ENCODE results near the gene CBLB. TPM values are rescaled to one million over a fixed set of nuclear protein-coding genes. Genes with fewer than 3 reads are reported as not detected.
"Not testable (repeated sequence)": the region's sequence is repeated elsewhere in the genome, so short reads cannot be mapped to it uniquely, and the experiment has no call there.

CBLB gene
- total RNA-seq, 2 donors from 2014 or later = 81.3 to 91.1 TPM

GRCh38 chr3:105816833-105817232, 52.0 kb downstream of the CBLB start:
- H3K4me3 Mint-ChIP-seq = no peak overlapping the region
- DNase-seq (no peak), ATAC-seq (no peak)
- H3K4me1 Mint-ChIP-seq = peaks cover 27% of the 10 kb centered on the region
- H3K27ac Mint-ChIP-seq = no peak overlapping the region
- H3K36me3 Mint-ChIP-seq (ENCODE audit: low read depth) = peaks cover 7% of the 10 kb centered on the region
- no peaks in the 10 kb centered on the region for H3K27me3 Mint-ChIP-seq
- H3K9me3 ChIP-seq (ENCODE audit: control insufficient read depth, low read length, poor library complexity, severe bottlenecking) = no peaks in the 10 kb centered on the region

GRCh38 chr3:105815331-105815730, 53.5 kb downstream of the CBLB start:
- not testable (repeated sequence) for H3K4me3 Mint-ChIP-seq; H3K36me3 Mint-ChIP-seq (ENCODE audit: low read depth); H3K27me3 Mint-ChIP-seq; H3K27ac Mint-ChIP-seq; ATAC-seq; H3K9me3 ChIP-seq (ENCODE audit: control insufficient read depth, low read length, poor library complexity, severe bottlenecking); DNase-seq
- peaks cover 24% of the 10 kb centered on the region for H3K4me1 Mint-ChIP-seq

- H3K4me1 Mint-ChIP-seq = peaks cover 29% of the 10 kb centered on the region
These were observed 55.1 kb downstream of the CBLB start for GRCh38 chr3:105813710-105814109.

GRCh38 chr3:105812194-105812586, 56.6 kb downstream of the CBLB start:
- peaks cover 28% of the 10 kb centered on the region for H3K4me1 Mint-ChIP-seq
- H3K9me3 ChIP-seq (ENCODE audit: control insufficient read depth, low read length, poor library complexity, severe bottlenecking) = no peaks in the 10 kb centered on the region
- peak overlapping the region; percentile 27 for H3K27ac Mint-ChIP-seq
- H3K4me3 Mint-ChIP-seq = peak overlapping the region; percentile 9
- ATAC-seq (no peak), DNase-seq (no peak)
- no peaks in the 10 kb centered on the region for H3K27me3 Mint-ChIP-seq
- peaks cover 4% of the 10 kb centered on the region for H3K36me3 Mint-ChIP-seq (ENCODE audit: low read depth)

More at GRCh38 chr3:105813710-105814109, 55.1 kb downstream of the CBLB start:
- no peak for DNase-seq
- H3K27ac Mint-ChIP-seq = no peak overlapping the region
- H3K36me3 Mint-ChIP-seq (ENCODE audit: low read depth) = peaks cover 4% of the 10 kb centered on the region
- H3K4me3 Mint-ChIP-seq = no peak overlapping the region
- no peaks in the 10 kb centered on the region for H3K27me3 Mint-ChIP-seq
- no peak for ATAC-seq
- no peaks in the 10 kb centered on the region for H3K9me3 ChIP-seq (ENCODE audit: control insufficient read depth, low read length, poor library complexity, severe bottlenecking)

GRCh38 chr3:105811518-105812193, 57.2 kb downstream of the CBLB start:
- DNase-seq (no peak), ATAC-seq (no peak)
- Mint-ChIP-seq H3K4me1 (peaks cover 26% of the 10 kb centered on the region), H3K4me3 (peak overlapping the region; percentile 9), H3K36me3 (ENCODE audit: low read depth) (peaks cover 4% of the 10 kb centered on the region), H3K27me3 (no peaks in the 10 kb centered on the region), H3K27ac (peak overlapping the region; percentile 27)
- no peaks in the 10 kb centered on the region for H3K9me3 ChIP-seq (ENCODE audit: control insufficient read depth, low read length, poor library complexity, severe bottlenecking)

GRCh38 chr3:105809208-105809888, 59.5 kb downstream of the CBLB start:
- DNase-seq (no peak), ATAC-seq (no peak)
- H3K9me3 ChIP-seq (ENCODE audit: control insufficient read depth, low read length, poor library complexity, severe bottlenecking) = no peaks in the 10 kb centered on the region
- H3K27ac Mint-ChIP-seq = peak overlapping the region; percentile 60
- H3K36me3 Mint-ChIP-seq (ENCODE audit: low read depth) = peaks cover 7% of the 10 kb centered on the region
- no peaks in the 10 kb centered on the region for H3K27me3 Mint-ChIP-seq
- peaks cover 24% of the 10 kb centered on the region for H3K4me1 Mint-ChIP-seq
- no peak overlapping the region for H3K4me3 Mint-ChIP-seq

- Mint-ChIP-seq H3K36me3 (ENCODE audit: low read depth) (peaks cover 7% of the 10 kb centered on the region), H3K4me3 (no peak overlapping the region), H3K27me3 (no peaks in the 10 kb centered on the region), H3K27ac (no peak overlapping the region), H3K4me1 (peaks cover 21% of the 10 kb centered on the region)
- H3K9me3 ChIP-seq (ENCODE audit: control insufficient read depth, low read length, poor library complexity, severe bottlenecking) = no peaks in the 10 kb centered on the region
- DNase-seq (no peak), ATAC-seq (no peak)
These were observed 61.1 kb downstream of the CBLB start for GRCh38 chr3:105807701-105808100.

GRCh38 chr3:105807146-105807545, 61.7 kb downstream of the CBLB start:
- H3K27ac Mint-ChIP-seq = no peak overlapping the region
- peaks cover 22% of the 10 kb centered on the region for H3K4me1 Mint-ChIP-seq
- peaks cover 4% of the 10 kb centered on the region for H3K36me3 Mint-ChIP-seq (ENCODE audit: low read depth)
- H3K4me3 Mint-ChIP-seq = no peak overlapping the region
- H3K27me3 Mint-ChIP-seq = no peaks in the 10 kb centered on the region
- DNase-seq = no peak
- ATAC-seq = no peak
- H3K9me3 ChIP-seq (ENCODE audit: control insufficient read depth, low read length, poor library complexity, severe bottlenecking) = no peaks in the 10 kb centered on the region

- Mint-ChIP-seq H3K27me3 (no peaks in the 10 kb centered on the region), H3K4me1 (peaks cover 23% of the 10 kb centered on the region), H3K4me3 (no peak overlapping the region), H3K36me3 (ENCODE audit: low read depth) (peaks cover 4% of the 10 kb centered on the region), H3K27ac (peak overlapping the region; percentile 43)
- peak; percentile 86 for ATAC-seq
- no peaks in the 10 kb centered on the region for H3K9me3 ChIP-seq (ENCODE audit: control insufficient read depth, low read length, poor library complexity, severe bottlenecking)
- DNase-seq = no peak
These were observed 62.5 kb downstream of the CBLB start for GRCh38 chr3:105806359-105806758.

GRCh38 chr3:105805404-105805803, 63.4 kb downstream of the CBLB start:
- H3K36me3 Mint-ChIP-seq (ENCODE audit: low read depth) = peaks cover 4% of the 10 kb centered on the region
- ATAC-seq = no peak
- H3K27ac Mint-ChIP-seq = peak overlapping the region; percentile 43
- H3K4me3 Mint-ChIP-seq = no peak overlapping the region
- peaks cover 24% of the 10 kb centered on the region for H3K4me1 Mint-ChIP-seq
- H3K9me3 ChIP-seq (ENCODE audit: control insufficient read depth, low read length, poor library complexity, severe bottlenecking) = no peaks in the 10 kb centered on the region
- no peak for DNase-seq
- H3K27me3 Mint-ChIP-seq = no peaks in the 10 kb centered on the region

- Mint-ChIP-seq H3K4me1 (peaks cover 34% of the 10 kb centered on the region), H3K27me3 (no peaks in the 10 kb centered on the region), H3K36me3 (ENCODE audit: low read depth) (peaks cover 4% of the 10 kb centered on the region), H3K27ac (peak overlapping the region; percentile 74), H3K4me3 (no peak overlapping the region)
- no peak for DNase-seq
- no peaks in the 10 kb centered on the region for H3K9me3 ChIP-seq (ENCODE audit: control insufficient read depth, low read length, poor library complexity, severe bottlenecking)
- no peak for ATAC-seq
These were observed 66.6 kb downstream of the CBLB start for GRCh38 chr3:105802118-105802706.

GRCh38 chr3:105801397-105801796, 67.4 kb downstream of the CBLB start:
- no peaks in the 10 kb centered on the region for H3K27me3 Mint-ChIP-seq
- peaks cover 4% of the 10 kb centered on the region for H3K36me3 Mint-ChIP-seq (ENCODE audit: low read depth)
- peaks cover 37% of the 10 kb centered on the region for H3K4me1 Mint-ChIP-seq
- peak overlapping the region; percentile 74 for H3K27ac Mint-ChIP-seq
- ATAC-seq (peak; percentile 50), DNase-seq (no peak)
- no peak overlapping the region for H3K4me3 Mint-ChIP-seq
- no peaks in the 10 kb centered on the region for H3K9me3 ChIP-seq (ENCODE audit: control insufficient read depth, low read length, poor library complexity, severe bottlenecking)

GRCh38 chr3:105800320-105800719, 68.5 kb downstream of the CBLB start:
- Mint-ChIP-seq H3K4me1 (peaks cover 37% of the 10 kb centered on the region), H3K27ac (no peak overlapping the region), H3K4me3 (no peak overlapping the region), H3K27me3 (no peaks in the 10 kb centered on the region), H3K36me3 (ENCODE audit: low read depth) (peaks cover 4% of the 10 kb centered on the region)
- ATAC-seq (no peak), DNase-seq (no peak)
- no peaks in the 10 kb centered on the region for H3K9me3 ChIP-seq (ENCODE audit: control insufficient read depth, low read length, poor library complexity, severe bottlenecking)
